NT2/D1 (cell line): ENCODE measurements around the gene CERS3.

Experiments used
- YY1 ChIP-seq: IDR thresholded peaks from 2 replicates; pipeline ENCODE4 v1.6.1; 2011; ENCODE audit not compliant: insufficient read length, insufficient read depth
- ZNF274 ChIP-seq: IDR thresholded peaks from 2 replicates; pipeline ENCODE4 v1.6.1; 2011; ENCODE audit warnings: mild to moderate bottlenecking, low read depth, low read length

DNA sequence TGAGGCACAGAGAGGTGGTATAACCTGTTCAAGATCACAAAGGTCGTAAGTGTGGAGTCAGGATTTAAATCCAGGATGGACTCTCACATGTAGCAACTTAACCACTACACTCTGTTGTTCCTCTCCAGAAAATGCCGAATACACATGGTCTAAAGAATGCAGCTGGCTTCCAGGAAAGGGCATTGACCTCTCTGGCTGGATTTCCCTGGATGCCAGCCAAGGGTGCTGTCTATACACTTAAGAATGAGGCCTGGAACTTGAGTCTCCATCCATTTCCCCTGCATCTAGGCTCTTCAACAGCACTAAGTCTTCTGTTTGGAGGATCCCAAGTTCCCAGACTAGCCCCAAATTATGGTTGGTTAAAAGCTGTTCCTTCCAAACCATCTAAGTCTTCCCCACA is 60.5 kb downstream of the CERS3 start:
- TF ChIP-seq YY1 (no peak), ZNF274 (no peak)
